Measurements from ENCODE around the gene EAF1.

DNA sequence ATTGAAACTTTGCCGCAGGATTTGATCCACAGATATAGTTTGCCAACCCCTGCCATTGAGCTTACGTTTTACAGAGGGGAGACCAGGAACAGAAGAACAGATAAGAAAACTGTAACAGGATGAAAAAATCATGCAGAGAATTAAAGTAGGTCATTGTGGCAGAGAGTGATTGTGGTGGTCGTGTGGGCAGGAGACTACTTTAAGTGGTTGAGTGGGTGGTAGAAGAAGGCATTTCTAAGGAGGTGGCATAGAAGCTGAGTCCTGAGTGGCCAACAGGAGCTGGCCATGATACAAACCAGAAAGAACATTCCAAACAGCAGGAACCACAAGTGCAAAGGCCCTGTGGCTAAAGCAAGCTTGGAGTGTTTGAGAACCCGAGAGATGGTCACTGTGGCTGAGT, 59.6 kb downstream of the EAF1 start:
- TF ChIP-seq, protein P1, sequence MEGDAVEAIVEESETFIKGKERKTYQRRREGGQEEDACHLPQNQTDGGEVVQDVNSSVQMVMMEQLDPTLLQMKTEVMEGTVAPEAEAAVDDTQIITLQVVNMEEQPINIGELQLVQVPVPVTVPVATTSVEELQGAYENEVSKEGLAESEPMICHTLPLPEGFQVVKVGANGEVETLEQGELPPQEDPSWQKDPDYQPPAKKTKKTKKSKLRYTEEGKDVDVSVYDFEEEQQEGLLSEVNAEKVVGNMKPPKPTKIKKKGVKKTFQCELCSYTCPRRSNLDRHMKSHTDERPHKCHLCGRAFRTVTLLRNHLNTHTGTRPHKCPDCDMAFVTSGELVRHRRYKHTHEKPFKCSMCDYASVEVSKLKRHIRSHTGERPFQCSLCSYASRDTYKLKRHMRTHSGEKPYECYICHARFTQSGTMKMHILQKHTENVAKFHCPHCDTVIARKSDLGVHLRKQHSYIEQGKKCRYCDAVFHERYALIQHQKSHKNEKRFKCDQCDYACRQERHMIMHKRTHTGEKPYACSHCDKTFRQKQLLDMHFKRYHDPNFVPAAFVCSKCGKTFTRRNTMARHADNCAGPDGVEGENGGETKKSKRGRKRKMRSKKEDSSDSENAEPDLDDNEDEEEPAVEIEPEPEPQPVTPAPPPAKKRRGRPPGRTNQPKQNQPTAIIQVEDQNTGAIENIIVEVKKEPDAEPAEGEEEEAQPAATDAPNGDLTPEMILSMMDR (conservative IDR thresholded peaks at IDR 0.05): no peak
- no peak for TF ChIP-seq ZFX (IDR thresholded peaks at IDR 0.05)

All from C4-2B (cell line).